ENCODE results near the gene REX1BD.

- no peak for TF ChIP-seq CTCF (IDR thresholded peaks at IDR 0.05; ENCODE audit: insufficient read depth, low read depth, low read length)
- no peak for TF ChIP-seq EZH2 (IDR thresholded peaks at IDR 0.05; ENCODE audit: insufficient read depth, low read length)
Measured at GRCh38 chr19:18637673-18638630, 49.4 kb downstream of the REX1BD start.

Data from astrocyte (in vitro differentiated cells and primary cell).